SJCRH30 (cell line): ENCODE measurements around the gene ITIH3. TPM values are rescaled to one million over a fixed set of nuclear protein-coding genes. Genes with fewer than 3 reads are reported as not detected.

Source experiments
- DNase-seq, 2 experiments: peaks; one replicate each; pipeline ENCODE4 v3.0.0-alpha.2; 2015 to 2020
- H3K27ac ChIP-seq: fragments of 250-450 bp; sonication (Bioruptor Pico); 2 replicates; pipeline ENCODE4 v1.5.1; 2020; ENCODE audit warnings: mild to moderate bottlenecking, moderate library complexity
- H3K27me3 ChIP-seq: fragments of 250-450 bp; sonication (Bioruptor Pico); 2 replicates; pipeline ENCODE4 v1.5.1; 2020; ENCODE audit warnings: mild to moderate bottlenecking, moderate library complexity
- H3K36me3 ChIP-seq: fragments of 250-450 bp; sonication (Bioruptor Pico); 2 replicates; pipeline ENCODE4 v1.5.1; 2020; ENCODE audit warnings: mild to moderate bottlenecking, moderate library complexity
- H3K4me1 ChIP-seq: fragments of 250-450 bp; sonication (Bioruptor Pico); 2 replicates; pipeline ENCODE4 v1.5.1; 2020; ENCODE audit warnings: mild to moderate bottlenecking, moderate library complexity
- H3K4me3 ChIP-seq: fragments of 250-450 bp; sonication (Bioruptor Pico); 2 replicates; pipeline ENCODE4 v1.5.1; 2020; ENCODE audit warnings: mild to moderate bottlenecking, moderate library complexity
- H3K9me3 ChIP-seq: fragments of 250-450 bp; sonication (Bioruptor Pico); replicated peaks from 2 replicates; pipeline ENCODE4 v1.5.1; 2020; ENCODE audit warnings: mild to moderate bottlenecking, moderate library complexity
- total RNA-seq: library from RNA; depleted of rRNA; stranded (reverse); fragments of >200 nt; shearing (Covaris generic); gene quantifications from 2 replicates; pipeline ENCODE4 v1.2.3, GENCODE V29; 2014; rRNA removed

Gene ITIH3
- total RNA-seq = 0.28 TPM in 1 of 2 replicates, not detected in the other

DNA sequence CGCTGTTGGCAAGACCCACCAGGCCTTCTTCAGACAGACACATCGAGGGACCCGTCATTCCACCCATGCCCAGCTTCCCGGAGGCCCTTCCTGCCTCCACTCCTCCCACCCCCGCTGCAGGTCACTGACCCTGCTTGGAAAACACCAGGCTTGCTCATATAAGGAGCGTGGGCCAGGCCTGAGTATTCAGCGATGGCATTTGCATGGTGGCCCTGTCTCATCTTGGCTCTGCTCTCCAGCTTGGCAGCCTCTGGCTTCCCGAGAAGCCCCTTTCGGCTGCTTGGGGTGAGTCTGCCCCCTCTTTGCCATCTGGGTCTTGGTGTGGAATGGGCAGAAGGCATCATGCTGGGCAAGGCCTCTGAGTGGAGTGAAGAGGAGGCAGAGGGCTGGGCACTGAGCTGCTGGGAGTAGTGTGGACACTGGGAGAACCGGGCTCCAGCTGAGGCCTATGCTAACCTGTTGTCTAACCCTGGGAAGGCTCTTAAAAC is at the start of gene ITIH3:
TSS of gene ITIH3 (plus strand) at position 185 of the 488 bp plus-strand sequence. CDS start at position 193, 8 bp downstream.
- DNase-seq = no peak
- Histone ChIP-seq H3K4me3 (no peak within 1 kb of the TSS), H3K27me3 (no peaks in the 10 kb centered on the region), H3K9me3 (no peaks in the 10 kb centered on the region), H3K27ac (no peak within 1 kb of the TSS), H3K4me1 (no peaks in the 10 kb centered on the region), H3K36me3 (no peaks in the 10 kb centered on the region)

DNA sequence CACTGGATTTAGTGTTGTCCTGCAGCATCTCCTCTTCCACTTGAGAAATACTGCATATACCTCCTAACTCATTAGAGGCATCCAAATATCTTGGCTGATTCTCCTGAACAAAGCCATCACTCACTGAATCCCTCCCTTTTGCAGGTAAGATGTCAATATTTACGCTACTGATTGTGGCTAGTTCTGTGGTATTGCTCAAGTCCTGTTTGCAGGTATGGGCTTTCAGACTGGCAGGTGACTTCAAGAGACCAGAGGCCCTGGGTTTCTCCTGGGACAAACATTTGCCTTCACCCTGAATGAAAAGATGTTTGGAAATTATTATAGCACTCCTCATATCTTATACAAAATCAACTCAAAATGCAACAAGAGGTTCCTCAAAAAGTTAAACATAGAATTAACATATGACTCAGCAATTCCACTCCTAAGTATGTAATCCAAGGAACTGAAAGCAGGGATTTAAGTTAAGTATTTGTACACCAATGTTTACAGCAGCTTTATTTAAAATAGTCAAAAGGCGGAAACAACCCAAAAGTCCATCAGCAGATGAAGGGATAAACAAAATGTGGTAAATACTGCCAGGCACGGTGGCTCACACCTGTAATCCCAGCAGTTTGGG is 42.4 kb upstream of the ITIH3 start:
- Histone ChIP-seq H3K27ac (no peak overlapping the region), H3K9me3 (no peaks in the 10 kb centered on the region), H3K4me1 (no peaks in the 10 kb centered on the region), H3K4me3 (no peak overlapping the region), H3K27me3 (no peaks in the 10 kb centered on the region), H3K36me3 (peaks cover 34% of the 10 kb centered on the region)
- DNase-seq = no peak

DNA sequence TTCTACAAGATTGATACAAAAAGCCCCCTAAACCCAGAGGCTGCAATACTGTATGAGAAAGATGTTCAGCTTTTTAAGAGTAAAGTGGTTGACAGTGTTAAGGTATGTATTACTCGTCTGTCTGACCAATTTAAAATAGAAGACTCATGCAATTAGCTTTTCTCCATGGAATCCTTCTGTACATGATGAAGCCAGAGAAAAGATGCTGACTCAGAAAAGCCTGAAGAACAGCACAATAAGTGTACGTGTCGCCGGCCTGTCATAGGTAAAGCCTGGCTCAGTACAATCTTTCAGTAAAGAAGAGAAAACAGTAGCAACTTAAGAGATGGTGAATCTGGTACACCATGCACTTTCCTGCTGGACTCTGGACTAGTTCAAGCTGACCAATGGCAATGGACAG is 40.2 kb upstream of the ITIH3 start:
- H3K27me3 ChIP-seq = no peaks in the 10 kb centered on the region
- no peaks in the 10 kb centered on the region for H3K9me3 ChIP-seq
- no peak overlapping the region for H3K27ac ChIP-seq
- no peak overlapping the region for H3K4me3 ChIP-seq
- peaks cover 32% of the 10 kb centered on the region for H3K36me3 ChIP-seq
- H3K4me1 ChIP-seq = no peaks in the 10 kb centered on the region
- DNase-seq = no peak

DNA sequence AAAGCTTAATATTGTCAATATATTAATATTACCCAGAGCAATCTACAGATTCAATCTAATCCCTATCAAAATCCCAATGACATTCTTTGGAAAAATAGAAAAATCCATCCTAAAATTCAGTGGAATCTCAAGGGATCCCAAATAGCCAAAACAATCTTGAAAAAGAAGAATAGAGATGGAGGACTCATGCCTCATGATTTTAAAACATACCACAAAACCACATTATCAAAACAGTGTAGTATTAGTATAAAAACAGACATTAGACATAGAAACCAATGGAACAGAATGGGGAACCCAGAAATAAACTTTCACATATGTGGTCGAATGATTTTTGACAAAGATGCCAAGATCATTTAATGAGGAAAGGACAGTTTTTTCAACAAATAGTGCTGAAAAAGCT is 38.5 kb upstream of the ITIH3 start:
- H3K27me3 ChIP-seq = no peaks in the 10 kb centered on the region
- no peaks in the 10 kb centered on the region for H3K9me3 ChIP-seq
- no peak for DNase-seq
- no peaks in the 10 kb centered on the region for H3K4me1 ChIP-seq
- H3K36me3 ChIP-seq = peaks cover 38% of the 10 kb centered on the region
- H3K4me3 ChIP-seq = no peak overlapping the region
- H3K27ac ChIP-seq = no peak overlapping the region

DNA sequence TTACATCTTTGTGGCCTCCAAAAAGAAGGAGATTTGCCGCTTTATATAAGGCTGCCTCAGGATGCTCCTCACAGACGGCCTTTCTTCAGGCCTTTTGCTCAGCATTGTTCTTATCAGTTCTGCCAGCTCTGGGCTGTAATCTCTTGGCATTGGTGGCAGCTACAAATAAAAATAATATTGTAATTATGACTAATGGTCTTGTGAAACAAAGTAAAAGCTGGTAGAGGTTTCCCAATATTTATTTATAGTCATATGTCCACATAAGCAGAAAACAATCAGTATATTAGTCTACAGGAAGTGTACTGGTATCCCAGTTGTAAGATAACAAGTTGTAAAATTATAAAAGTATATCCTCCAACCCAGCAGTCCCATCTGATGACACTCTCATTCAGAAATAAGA is 31.1 kb upstream of the ITIH3 start:
- DNase-seq = no peak
- Histone ChIP-seq H3K27ac (no peak overlapping the region), H3K36me3 (peaks cover 39% of the 10 kb centered on the region), H3K27me3 (no peaks in the 10 kb centered on the region), H3K4me3 (no peak overlapping the region), H3K9me3 (no peaks in the 10 kb centered on the region), H3K4me1 (no peaks in the 10 kb centered on the region)

DNA sequence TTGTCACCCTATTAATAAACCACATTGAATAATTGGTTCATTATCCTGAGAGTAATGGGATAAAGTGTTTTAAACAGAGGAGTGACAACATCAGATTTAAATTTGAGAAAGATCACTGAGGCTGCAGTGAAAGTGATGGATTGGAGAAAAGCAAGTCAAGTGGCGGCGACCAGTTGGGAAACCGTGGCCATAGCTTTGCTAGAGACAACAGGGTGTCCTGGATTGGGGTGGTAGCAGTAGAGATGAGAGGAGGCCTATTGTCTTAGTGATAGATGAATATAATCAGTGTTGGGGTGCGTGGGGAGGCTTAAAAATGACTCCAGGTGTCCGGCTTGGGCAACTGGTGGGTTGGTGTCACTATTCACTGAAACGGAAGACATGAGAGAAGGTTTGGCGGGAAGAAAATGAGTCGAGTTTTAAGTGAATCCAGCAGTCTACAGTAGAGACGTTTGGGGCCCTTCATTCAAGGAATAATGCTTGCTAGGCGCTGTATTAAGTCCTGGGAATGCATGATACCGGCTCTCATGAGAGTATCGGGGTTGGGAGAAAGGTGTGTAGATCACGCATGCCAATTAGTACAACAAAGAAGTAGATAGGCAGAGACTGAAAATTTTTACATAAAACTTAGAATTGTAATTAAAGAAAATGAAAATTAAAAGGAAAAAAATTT is 24.7 kb upstream of the ITIH3 start:
- peak in 1 of 2 experiments; percentile 20 for DNase-seq
- no peak overlapping the region; the same call in 1 of the 2 replicates for H3K27ac ChIP-seq
- no peaks in the 10 kb centered on the region for H3K4me1 ChIP-seq
- no peaks in the 10 kb centered on the region for H3K9me3 ChIP-seq
- no peaks in the 10 kb centered on the region; the same call in none of the 2 replicates for H3K36me3 ChIP-seq
- H3K4me3 ChIP-seq = peak overlapping the region; percentile 90
- H3K27me3 ChIP-seq = no peaks in the 10 kb centered on the region

DNA sequence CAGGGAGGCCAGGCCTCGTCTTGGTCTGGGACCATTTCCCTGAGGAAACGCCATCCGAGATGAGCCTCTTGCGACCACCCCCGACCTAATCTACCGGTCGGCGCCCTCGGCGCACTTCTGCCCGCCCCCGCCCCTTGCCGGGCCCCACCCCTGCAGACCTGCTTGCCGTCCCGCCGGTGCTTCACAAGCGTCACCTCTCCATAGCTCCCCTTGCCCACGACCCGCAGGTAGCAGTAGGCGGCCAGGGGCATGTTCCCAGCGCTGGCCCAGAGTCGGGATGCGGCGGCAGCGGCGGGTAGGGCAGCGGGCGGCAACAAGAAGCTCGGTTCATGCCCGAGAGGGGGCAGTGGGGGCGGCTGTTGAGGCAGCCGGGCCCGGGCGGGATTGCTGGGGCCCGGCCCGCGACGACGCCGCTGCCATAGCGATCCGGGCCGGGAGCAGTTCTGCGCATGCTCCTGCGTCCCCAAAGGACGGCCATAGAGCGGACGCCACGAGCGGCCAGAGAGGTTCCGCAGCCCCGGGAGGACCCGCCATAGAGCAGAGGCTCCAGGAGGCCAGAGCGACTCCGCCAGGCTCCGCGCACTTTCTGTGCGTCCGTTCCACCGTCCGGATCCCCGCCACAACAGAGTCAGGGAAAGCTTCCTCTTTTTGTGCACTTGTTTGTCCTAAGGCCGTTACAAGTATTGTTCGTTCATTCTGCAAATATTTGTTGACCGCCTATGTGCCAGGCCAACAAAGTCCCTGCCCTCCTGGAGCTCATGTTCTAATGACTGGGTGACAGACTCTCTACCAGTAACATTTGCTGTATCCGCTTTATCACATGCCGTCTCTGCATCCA is 23.9 kb upstream of the ITIH3 start, which contains the start of gene NEK4:
TSS of gene NEK4 (minus strand) at position 445 of the 838 bp plus-strand sequence. CDS start at position 251, 194 bp downstream.
- DNase-seq = peak; percentile 94

DNA sequence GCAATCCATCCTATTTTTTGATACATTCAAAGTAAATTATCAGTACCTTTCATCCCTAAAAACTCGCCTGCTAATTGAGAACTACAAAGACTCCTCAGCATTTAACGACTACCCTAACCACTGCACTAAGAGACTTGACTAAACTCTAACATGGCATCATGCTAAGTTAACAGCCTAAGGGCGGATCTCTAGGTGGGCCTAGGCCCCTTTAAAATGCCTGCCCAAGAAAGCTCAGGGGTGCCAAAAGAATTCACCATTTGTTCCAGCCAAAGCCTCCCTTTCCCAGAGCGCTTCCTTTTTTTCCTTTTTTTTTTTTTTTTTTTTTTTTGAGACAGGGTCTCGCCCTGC is 23.3 kb upstream of the ITIH3 start:
- Histone ChIP-seq H3K9me3 (no peaks in the 10 kb centered on the region), H3K4me3 (peak overlapping the region; percentile 90), H3K27ac (peak overlapping the region; percentile 47), H3K27me3 (no peaks in the 10 kb centered on the region), H3K4me1 (no peaks in the 10 kb centered on the region), H3K36me3 (no peaks in the 10 kb centered on the region; the same call in none of the 2 replicates)
- DNase-seq = no peak

More for the DNA sequence above, 23.9 kb upstream of the ITIH3 start, which contains the start of gene NEK4:
- peak within 1 kb of the TSS; percentile 47 for H3K27ac ChIP-seq
- H3K36me3 ChIP-seq = no peaks in the 10 kb centered on the region; the same call in none of the 2 replicates
- peak within 1 kb of the TSS; percentile 90 for H3K4me3 ChIP-seq
- no peaks in the 10 kb centered on the region for H3K27me3 ChIP-seq
- H3K9me3 ChIP-seq = no peaks in the 10 kb centered on the region
- H3K4me1 ChIP-seq = no peaks in the 10 kb centered on the region

- Histone ChIP-seq H3K4me3 (no peak overlapping the region), H3K36me3 (no peaks in the 10 kb centered on the region; the same call in 1 of the 2 replicates), H3K9me3 (no peaks in the 10 kb centered on the region), H3K27me3 (no peaks in the 10 kb centered on the region), H3K27ac (no peak overlapping the region), H3K4me1 (no peaks in the 10 kb centered on the region)
- DNase-seq = no peak
These were observed 22.9 kb upstream of the ITIH3 start for GRCh38 chr3:52771702-52772101.

DNA sequence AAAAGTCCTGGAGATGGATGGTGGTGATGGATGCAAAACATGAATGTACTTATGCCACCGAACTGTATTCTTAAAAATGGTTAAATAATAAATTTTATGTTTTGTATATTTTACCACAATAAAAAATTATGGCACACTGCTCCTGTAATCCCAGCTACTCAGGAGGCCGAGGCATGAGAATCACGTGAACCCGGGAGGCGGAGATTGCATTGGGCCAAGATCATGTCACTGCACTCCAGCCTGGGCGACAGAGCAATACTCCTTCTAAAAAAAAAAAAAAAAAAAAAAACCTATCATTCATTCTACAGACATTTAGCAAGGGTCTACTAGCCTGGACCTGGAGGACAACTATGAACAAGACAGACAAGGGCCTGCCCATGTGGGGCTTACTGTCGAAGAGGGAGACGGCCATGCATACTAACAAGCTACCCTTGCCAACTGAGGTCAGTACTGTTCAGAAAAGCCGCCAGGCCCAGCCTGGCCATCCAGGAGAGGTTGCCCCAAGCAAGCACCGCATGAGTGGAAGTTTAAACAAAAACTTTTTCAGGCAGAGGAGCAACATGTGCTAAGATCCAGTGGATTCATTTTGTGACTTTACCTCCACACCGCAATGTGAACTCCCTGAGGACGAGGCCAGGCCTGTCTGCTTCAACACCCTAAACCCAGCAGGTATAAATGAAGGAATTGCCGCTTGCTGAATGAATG is 21.1 kb upstream of the ITIH3 start:
- H3K27ac ChIP-seq = no peak overlapping the region
- no peaks in the 10 kb centered on the region for H3K9me3 ChIP-seq
- H3K4me1 ChIP-seq = no peaks in the 10 kb centered on the region
- H3K27me3 ChIP-seq = no peaks in the 10 kb centered on the region
- H3K4me3 ChIP-seq = no peak overlapping the region
- DNase-seq = no peak
- H3K36me3 ChIP-seq = no peaks in the 10 kb centered on the region; the same call in 1 of the 2 replicates

GRCh38 chr3:52774066-52774713 is 20.4 kb upstream of the ITIH3 start:
- H3K27me3 ChIP-seq = no peaks in the 10 kb centered on the region
- no peaks in the 10 kb centered on the region for H3K9me3 ChIP-seq
- no peak for DNase-seq
- H3K4me3 ChIP-seq = no peak overlapping the region
- H3K4me1 ChIP-seq = no peaks in the 10 kb centered on the region
- no peaks in the 10 kb centered on the region for H3K36me3 ChIP-seq
- no peak overlapping the region for H3K27ac ChIP-seq

DNA sequence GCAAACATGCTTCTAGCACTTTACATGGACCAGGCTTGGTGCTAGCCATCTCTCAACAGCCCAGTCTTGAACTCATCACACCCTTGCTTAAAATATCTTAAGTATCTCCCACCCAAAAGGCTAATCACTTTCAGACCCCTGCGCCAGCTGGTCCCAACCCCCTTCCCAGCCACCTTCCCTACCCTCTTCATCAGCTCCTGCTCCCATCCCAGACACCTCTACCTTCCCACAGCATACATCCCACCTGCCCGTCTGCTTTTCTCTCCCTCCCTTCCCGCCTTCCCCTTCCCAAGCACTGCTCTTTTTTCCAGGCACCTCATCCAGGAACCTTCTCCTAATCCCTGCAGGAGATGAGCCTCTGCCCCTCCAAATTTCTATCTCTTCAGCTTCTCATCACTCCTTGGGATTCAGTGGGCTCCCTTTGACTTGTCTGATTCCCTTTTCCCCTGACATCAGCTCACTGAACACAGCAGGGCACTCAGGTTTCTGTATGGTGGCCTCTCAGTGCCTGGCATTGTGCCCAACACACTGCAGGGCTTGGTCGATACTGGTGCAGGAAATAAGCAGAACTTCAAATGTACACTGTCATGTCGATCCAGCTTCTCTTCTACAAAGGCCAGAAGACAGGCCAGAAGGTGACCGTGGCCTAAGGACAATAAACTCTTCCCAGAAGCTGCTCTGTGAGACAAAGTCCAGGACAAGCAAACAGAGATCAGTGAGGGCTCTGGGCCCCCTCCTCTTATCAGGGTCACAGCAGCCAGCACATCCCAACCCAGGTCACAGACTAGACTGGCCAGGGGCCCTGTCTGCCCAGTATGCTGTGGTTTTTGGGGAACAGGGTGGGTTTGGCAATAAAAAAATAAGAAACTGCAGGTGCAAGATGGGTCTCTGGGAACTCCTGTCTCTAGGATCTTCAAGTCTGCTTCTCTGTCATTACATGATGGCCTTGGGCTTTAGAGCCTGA is 19.4 kb upstream of the ITIH3 start:
- DNase-seq = no peak
- Histone ChIP-seq H3K9me3 (no peaks in the 10 kb centered on the region), H3K27ac (no peak overlapping the region), H3K4me1 (no peaks in the 10 kb centered on the region), H3K27me3 (no peaks in the 10 kb centered on the region), H3K4me3 (no peak overlapping the region), H3K36me3 (no peaks in the 10 kb centered on the region)

GRCh38 chr3:52775877-52776276 is 18.7 kb upstream of the ITIH3 start:
- H3K36me3 ChIP-seq = no peaks in the 10 kb centered on the region
- no peaks in the 10 kb centered on the region for H3K27me3 ChIP-seq
- H3K4me1 ChIP-seq = no peaks in the 10 kb centered on the region
- DNase-seq = no peak
- H3K9me3 ChIP-seq = no peaks in the 10 kb centered on the region
- no peak overlapping the region for H3K27ac ChIP-seq
- no peak overlapping the region for H3K4me3 ChIP-seq
